HG03196 (cell line): Measurements from ENCODE around the gene KCNK5.

Source experiments
- ATAC-seq: cut with Tn5 transposase; IDR thresholded peaks from one replicate; pipeline ENCODE4 v1.9.1; 2021; ENCODE audit not compliant: unreplicated experiment

KCNK5 gene

GRCh38 chr6:39143238-39143930 is 85.9 kb downstream of the KCNK5 start:
- no peak for ATAC-seq

GRCh38 chr6:39140556-39141167 is 88.6 kb downstream of the KCNK5 start:
- ATAC-seq = no peak
